ENCODE measurements around the gene CPAMD8. TPM values are rescaled to one million over a fixed set of nuclear protein-coding genes. Genes with fewer than 3 reads are reported as not detected.

The CPAMD8 gene
- total and polyA plus RNA-seq, 9 of the 15 experiments (the other 6 are each of a cell fraction or from before 2014, with no cell fraction given), result 0.20 to 2.1 (median 1.3) TPM

DNA sequence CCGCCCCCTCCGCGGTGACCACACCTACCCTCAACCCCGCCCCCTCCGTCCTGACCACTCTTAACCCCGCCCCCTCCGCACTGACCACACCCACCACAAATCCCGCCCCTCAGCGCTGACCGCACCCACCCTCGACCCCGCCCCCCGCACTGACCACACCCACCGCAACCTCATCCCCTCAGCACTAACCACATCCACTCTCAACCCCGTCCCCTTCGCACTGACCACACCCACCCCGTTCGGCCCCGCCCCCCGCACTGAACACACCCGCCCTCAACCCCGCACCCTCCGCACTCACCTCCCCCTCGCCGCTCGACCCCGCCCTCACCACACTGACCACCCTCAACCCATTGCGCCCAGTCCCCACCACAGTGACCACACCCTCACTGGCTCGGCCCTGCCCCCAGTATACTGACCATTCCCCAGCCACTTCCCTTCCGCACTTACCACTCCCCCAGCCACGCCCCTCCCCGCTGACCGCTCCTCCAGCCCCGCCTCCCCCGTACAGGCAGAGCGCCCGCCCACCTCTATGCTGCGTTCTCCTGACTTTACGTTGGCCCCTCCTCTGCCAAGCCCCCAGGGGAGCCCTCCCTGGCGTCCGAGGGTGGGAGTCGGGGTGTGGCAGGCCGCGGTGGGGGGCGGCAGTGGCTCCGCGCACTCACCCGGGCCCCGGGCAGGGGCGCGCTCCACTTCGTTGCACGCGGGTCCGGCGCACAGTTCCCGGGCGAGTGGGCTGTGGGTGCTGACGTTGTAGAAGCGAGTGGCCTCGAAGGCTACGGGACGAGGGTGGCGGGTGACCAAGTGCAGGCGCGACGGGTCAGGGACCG, 129.4 kb downstream of the CPAMD8 start (continued):
- TF ChIP-seq, protein P1, sequence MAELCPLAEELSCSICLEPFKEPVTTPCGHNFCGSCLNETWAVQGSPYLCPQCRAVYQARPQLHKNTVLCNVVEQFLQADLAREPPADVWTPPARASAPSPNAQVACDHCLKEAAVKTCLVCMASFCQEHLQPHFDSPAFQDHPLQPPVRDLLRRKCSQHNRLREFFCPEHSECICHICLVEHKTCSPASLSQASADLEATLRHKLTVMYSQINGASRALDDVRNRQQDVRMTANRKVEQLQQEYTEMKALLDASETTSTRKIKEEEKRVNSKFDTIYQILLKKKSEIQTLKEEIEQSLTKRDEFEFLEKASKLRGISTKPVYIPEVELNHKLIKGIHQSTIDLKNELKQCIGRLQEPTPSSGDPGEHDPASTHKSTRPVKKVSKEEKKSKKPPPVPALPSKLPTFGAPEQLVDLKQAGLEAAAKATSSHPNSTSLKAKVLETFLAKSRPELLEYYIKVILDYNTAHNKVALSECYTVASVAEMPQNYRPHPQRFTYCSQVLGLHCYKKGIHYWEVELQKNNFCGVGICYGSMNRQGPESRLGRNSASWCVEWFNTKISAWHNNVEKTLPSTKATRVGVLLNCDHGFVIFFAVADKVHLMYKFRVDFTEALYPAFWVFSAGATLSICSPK (IDR thresholded peaks at IDR 0.05; ENCODE audit: borderline replicate concordance), result no peak
- peak; percentile 86; the same call in 1 of the 2 replicates for TF ChIP-seq ZFPM2 (CRISPR knock-in tag; IDR thresholded peaks at IDR 0.05)
- TF ChIP-seq, protein P2, sequence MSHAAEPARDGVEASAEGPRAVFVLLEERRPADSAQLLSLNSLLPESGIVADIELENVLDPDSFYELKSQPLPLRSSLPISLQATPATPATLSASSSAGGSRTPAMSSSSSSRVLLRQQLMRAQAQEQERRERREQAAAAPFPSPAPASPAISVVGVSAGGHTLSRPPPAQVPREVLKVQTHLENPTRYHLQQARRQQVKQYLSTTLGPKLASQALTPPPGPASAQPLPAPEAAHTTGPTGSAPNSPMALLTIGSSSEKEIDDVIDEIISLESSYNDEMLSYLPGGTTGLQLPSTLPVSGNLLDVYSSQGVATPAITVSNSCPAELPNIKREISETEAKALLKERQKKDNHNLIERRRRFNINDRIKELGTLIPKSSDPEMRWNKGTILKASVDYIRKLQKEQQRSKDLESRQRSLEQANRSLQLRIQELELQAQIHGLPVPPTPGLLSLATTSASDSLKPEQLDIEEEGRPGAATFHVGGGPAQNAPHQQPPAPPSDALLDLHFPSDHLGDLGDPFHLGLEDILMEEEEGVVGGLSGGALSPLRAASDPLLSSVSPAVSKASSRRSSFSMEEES (CRISPR knock-in tag; IDR thresholded peaks at IDR 0.05), result no peak
- no peak for TF ChIP-seq NCOA1 (IDR thresholded peaks at IDR 0.05; ENCODE audit: low read depth)
- 0 out of 2 replicates have a peak, but pooled peaks have one; percentile 9 for TF ChIP-seq ZNF316 (IDR thresholded peaks at IDR 0.05)
- no peak for TF ChIP-seq ZNF561 (CRISPR knock-in tag; conservative IDR thresholded peaks at IDR 0.05)
- TF ChIP-seq PTTG1 (tag; IDR thresholded peaks at IDR 0.05; ENCODE audit: low read depth), result no peak
- no peak for TF ChIP-seq STAT5B (CRISPR knock-in tag; IDR thresholded peaks at IDR 0.05)
- 0 out of 2 replicates have a peak, but pooled peaks have one; percentile 4 for TF ChIP-seq THRB (CRISPR knock-in tag; conservative IDR thresholded peaks at IDR 0.05)
- TF ChIP-seq ZFX (CRISPR knock-in tag; IDR thresholded peaks at IDR 0.05), result no peak
- TF ChIP-seq DIDO1 (tag; IDR thresholded peaks at IDR 0.05; ENCODE audit: low read depth), result no peak
- TF ChIP-seq, protein P3, sequence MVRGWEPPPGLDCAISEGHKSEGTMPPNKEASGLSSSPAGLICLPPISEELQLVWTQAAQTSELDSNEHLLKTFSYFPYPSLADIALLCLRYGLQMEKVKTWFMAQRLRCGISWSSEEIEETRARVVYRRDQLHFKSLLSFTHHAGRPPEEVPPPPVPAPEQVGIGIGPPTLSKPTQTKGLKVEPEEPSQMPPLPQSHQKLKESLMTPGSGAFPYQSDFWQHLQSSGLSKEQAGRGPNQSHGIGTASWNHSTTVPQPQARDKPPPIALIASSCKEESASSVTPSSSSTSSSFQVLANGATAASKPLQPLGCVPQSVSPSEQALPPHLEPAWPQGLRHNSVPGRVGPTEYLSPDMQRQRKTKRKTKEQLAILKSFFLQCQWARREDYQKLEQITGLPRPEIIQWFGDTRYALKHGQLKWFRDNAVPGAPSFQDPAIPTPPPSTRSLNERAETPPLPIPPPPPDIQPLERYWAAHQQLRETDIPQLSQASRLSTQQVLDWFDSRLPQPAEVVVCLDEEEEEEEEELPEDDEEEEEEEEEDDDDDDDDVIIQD (CRISPR knock-in tag; IDR thresholded peaks at IDR 0.05), result no peak
- peak; percentile 74; the same call in 1 of the 2 replicates for TF ChIP-seq ZBTB7A (IDR thresholded peaks at IDR 0.05; ENCODE audit: borderline replicate concordance, control insufficient read depth, low read depth, low read length)
- TF ChIP-seq PURB (CRISPR knock-in tag; IDR thresholded peaks at IDR 0.05; ENCODE audit: low read depth), result no peak
- TF ChIP-seq ZNF707 (CRISPR knock-in tag; conservative IDR thresholded peaks at IDR 0.05), result no peak
- TF ChIP-seq SMARCE1 (IDR thresholded peaks at IDR 0.05), result no peak
- TF ChIP-seq, protein P4, sequence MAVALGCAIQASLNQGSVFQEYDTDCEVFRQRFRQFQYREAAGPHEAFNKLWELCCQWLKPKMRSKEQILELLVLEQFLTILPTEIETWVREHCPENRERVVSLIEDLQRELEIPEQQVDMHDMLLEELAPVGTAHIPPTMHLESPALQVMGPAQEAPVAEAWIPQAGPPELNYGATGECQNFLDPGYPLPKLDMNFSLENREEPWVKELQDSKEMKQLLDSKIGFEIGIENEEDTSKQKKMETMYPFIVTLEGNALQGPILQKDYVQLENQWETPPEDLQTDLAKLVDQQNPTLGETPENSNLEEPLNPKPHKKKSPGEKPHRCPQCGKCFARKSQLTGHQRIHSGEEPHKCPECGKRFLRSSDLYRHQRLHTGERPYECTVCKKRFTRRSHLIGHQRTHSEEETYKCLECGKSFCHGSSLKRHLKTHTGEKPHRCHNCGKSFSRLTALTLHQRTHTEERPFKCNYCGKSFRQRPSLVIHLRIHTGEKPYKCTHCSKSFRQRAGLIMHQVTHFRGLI (CRISPR knock-in tag; IDR thresholded peaks at IDR 0.05), result no peak
